Measurements from ENCODE around the gene SAMD13.

Gene SAMD13

GRCh38 chr1:84347271-84347931 is 45.9 kb downstream of the SAMD13 start:
- FAIRE-seq = no peak

- no peak for FAIRE-seq
Measured at GRCh38 chr1:84347932-84348555, 46.5 kb downstream of the SAMD13 start.

DNA sequence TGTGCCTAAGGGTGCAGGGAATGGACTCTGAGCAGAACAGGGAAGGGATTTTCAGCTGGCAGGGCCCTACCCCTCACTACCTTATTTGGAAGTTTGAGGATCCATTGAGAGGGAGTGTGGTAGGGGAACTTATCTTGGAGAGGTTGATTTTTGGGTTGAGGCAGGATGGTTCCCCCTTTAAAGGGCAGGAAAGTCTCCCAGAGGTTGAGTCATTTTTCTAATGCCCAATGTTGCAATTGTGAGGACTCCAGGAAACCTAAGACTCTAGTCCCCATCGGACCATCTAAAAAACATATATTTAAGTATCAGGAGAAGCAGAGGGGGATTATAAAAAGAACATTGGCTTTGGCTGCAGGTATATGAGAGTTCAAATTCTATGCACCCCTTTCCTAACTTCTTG is 47.3 kb downstream of the SAMD13 start:
- no peak for FAIRE-seq

GRCh38 chr1:84350104-84350503 is 48.6 kb downstream of the SAMD13 start:
- no peak for FAIRE-seq

DNA sequence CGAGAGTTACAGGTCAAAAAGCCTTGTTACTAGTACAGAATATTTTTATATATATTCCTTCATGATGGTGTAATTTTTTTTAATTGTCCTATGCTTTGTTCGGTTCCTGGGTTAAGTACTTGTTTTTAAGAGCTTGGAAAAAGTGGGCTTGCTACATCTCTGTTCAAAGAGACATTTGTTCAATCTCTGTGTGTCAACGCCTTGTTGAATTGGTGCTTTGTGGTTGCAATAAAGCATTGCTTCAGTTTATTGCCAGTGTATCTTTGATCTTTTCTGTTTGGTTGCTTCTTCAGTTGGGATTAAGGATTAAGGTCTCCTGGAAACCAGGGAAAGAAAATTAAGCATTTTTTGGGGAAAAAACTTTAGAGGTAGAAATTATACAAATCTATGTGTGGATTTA is 49.0 kb downstream of the SAMD13 start:
- FAIRE-seq = no peak

DNA sequence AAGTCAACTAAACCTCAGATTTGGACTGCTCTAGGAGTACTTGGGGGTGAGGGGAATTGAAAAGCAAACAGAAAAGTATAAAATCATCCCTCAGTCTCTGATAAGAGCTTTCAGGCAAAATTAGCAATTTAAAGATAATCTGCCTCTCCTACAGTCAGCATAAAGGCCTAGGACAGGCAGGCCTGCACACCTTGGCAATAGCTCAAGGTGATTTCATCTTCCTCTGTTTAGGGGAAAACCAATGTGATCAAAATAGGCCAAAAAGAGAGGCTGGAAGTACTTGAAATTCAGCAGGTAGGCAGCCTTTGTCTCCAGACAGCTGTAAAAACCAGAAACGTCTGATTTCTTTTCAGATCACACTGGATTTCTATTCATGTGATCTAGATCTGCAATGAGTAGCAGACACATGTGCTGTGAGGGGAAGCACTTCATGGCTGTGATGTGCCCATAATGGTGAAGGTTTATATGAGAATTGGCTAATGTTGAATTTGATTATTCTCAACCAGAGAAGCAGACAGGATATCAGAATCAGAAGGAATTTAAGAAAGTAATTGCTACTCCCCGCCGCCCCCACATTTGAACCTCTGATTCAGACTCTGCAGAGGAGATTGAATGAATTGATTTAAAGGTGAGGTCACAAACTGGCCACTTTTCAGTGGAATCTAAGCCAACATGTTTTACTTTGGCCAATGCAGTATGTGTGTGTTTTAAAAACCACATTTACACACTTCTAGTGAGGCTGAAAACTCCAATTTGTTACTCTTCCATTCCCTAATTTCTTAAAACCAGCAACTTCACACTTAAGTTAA is 51.0 kb downstream of the SAMD13 start:
- FAIRE-seq = no peak

DNA sequence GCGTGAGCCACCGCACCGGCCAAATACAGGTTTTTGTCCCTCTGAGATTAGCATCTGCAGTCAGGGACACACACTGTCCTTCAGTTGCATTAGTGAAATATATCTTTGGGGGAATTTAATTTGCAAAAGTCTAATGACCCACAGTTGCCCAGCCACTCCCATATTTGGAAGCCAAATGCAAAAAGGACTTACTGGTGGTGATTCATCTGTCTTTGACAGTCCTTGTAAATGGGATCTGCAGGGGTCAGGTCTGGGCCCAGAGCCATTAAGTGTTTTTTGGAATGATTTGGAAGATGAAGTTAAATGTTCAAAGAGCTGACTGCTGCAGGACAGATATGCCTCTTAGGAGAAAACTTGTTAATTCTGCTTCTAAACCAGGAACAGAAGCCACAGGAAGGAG is 52.2 kb downstream of the SAMD13 start:
- no peak for FAIRE-seq

- FAIRE-seq = no peak
Measured at GRCh38 chr1:84355556-84355955, 54.0 kb downstream of the SAMD13 start.

DNA sequence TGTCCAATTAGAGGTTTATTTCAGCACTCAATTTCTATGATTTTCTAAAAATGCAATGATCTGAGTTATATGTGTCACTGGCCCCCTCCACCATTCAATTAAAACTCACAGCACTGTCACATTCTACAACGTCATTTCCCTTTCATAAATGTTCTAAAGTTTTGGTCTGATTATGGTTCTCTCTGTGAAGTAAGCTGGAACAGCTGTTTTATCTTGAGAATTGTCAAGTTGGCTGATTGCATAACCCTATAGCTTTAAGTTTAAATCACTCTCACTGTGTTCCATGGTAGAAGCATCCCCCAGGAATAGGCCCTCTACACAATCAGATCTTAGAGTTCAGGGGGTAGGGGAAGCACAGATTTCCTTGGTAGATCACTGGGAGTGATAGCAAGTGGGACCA is 55.4 kb downstream of the SAMD13 start:
- FAIRE-seq = no peak

DNA sequence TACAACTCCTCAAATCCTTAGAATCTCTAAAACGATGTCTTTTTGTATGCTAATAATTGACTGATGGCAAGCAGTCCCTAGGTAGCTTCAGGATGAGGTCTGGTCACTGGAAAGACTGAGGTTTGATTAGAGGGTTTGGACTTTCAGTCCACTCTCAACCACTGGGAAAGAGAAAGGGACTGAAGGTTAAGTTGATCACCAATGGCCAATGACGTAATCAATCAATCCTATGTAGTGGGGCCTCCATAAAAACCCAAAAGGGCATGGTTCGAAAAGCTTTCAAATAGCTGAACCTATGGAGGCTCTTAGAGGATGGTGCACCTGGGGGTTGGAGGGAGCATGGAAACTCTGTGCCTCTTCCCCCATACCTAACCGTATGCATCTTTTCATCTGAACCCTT is 57.2 kb downstream of the SAMD13 start:
- no peak for FAIRE-seq

DNA sequence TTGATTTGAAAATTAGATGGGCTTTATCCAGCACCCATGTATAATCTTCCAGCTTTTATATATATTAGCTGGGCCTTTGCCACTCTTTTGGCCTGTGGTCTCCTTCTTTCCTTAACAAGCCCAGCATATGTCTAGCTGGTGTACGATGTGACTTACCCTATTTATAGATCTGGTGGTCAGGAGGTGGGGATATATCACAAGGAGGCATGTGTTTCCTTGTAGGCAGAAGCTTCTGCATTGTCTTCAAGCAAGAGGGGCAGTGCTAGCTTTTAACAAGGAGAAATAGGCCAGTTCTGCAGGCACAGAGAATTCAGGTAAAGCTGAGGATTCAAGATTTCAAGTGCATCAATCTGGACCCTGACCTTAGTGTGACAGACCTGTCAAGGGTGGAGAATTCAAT is 58.8 kb downstream of the SAMD13 start:
- no peak for FAIRE-seq

DNA sequence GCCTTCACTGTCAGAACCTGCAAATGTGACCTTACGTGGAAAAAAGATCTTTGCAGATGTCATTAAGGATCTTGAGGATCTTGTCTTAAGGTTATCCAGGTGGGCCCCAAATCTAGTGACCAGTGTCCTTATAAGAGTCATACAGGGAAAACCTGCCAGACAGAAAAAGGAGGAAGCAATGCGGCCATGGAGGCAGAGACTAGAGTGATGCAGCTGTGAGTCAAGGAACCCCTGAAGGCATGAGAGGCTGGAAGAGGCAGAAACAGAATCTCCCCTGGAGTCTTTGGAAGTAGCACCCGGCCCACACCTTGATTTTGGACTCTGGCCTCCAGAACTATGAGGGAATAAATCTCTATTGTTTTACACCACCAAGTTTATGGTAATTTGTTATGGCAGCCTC is 60.3 kb downstream of the SAMD13 start:
- no peak for FAIRE-seq

DNA sequence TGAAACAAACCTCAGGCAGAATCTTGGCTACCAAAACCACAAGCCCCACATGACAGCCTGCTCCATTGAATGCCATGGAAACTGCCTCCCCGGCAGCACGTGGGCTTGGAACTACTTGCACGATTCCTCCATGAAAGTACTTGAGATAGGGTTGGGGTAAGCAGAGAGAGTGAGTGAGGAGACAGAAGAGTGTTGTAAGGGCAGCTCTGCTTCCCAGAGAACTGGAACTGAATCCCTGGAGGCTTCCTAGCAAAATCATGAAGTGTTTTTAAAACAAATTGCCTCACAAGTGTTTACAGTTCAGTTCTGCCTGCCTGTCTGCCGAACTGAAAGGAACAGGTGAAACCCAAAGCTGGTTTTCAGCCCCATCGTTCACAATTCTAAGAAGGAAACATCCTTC is 61.5 kb downstream of the SAMD13 start:
- FAIRE-seq = no peak

GRCh38 chr1:84363622-84364021 is 62.1 kb downstream of the SAMD13 start:
- FAIRE-seq = no peak

- FAIRE-seq = no peak
Measured at GRCh38 chr1:84365225-84366221, 64.0 kb downstream of the SAMD13 start.

- FAIRE-seq = no peak
Measured at GRCh38 chr1:84366786-84367185, 65.3 kb downstream of the SAMD13 start.

DNA sequence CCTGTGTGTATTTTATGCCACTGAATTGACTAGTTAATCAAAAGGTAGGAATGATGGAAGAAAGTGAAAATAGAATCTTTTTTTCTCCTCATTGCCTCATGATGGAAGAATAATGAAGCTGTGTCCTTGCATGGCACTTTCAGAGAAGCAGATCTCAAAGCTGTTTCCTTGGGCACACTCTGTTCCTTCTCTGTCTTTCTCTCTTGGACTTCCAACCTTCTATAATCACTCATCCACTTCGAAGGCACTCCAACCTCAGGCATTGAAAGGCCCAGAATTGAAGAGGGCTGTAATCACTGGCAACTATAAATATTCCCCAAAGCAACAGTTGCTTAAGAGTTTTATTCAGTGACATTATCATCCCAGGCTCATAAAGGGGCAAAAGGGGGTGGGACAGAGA is 65.7 kb downstream of the SAMD13 start:
- FAIRE-seq = no peak

- FAIRE-seq = no peak
Measured at GRCh38 chr1:84368441-84368840, 66.9 kb downstream of the SAMD13 start.

DNA sequence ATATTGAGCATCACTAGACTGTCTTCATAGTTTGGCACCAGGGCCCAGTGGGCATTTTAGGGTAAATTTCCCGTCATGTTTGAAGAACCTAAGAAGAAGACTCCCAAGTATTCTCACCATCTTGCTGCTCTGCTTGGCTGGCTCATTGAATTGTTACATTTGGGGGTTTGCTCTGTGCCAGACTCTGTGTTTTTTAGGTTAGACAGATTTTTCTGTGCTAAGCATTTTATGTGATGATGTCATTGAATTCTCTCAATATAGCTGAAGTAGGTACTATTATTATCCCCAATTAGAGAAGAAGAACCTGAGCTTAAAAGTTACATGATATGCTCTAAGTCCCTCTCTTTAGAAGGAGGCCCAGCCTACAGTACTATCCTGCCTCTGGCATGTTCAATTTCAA is 68.8 kb downstream of the SAMD13 start:
- FAIRE-seq = no peak

GRCh38 chr1:84370831-84371394 is 69.4 kb downstream of the SAMD13 start:
- no peak for FAIRE-seq

- FAIRE-seq = no peak
Measured at GRCh38 chr1:84373436-84374141, 72.1 kb downstream of the SAMD13 start.
